IMR-90 (cell line): ENCODE data around the gene NR2C2. TPM values are rescaled to one million over a fixed set of nuclear protein-coding genes. Genes with fewer than 3 reads are reported as not detected.

Source experiments
- ATAC-seq: fragments of 200-7000 bp; cut with Tn5 transposase; 2 replicates; pipeline ENCODE4 v1.9.1; 2020; ENCODE audit warnings: low read depth, mild to moderate bottlenecking, moderate library complexity
- BruUV-seq: library from RNA; stranded (reverse); fragments of 400-500 nt; replicated peaks from 2 replicates; lab custom pipeline; 2021; lab: Mats Ljungman, UMichigan
- CTCF ChIA-PET: fragments of 300-600 bp; formaldehyde crosslinking; extraction: SDS; loops from one replicate; lab custom pipeline; 2021; ENCODE audit warnings: antibody characterized with exemption; lab: Yijun Ruan, JAX
- POLR2A ChIA-PET: fragments of 300-600 bp; sonication (Branson Sonifier 250); formaldehyde crosslinking; loops from one replicate; lab custom pipeline; 2022; ENCODE audit warnings: antibody characterized with exemption; ENCODE audit not compliant: unreplicated experiment; lab: Charles Lee
- DNase-seq: peaks from one replicate; pipeline ENCODE4 v3.0.0; 2013
- H2AFZ ChIP-seq: replicated peaks from 2 replicates; pipeline ENCODE3; 2013; ENCODE audit warnings: low read length, mild to moderate bottlenecking; ENCODE audit not compliant: poor library complexity
- H2AK5ac ChIP-seq: 2 replicates; pipeline ENCODE4 v1.6.1; 2013; ENCODE audit warnings: low read depth, low read length, inconsistent platforms
- H2AK9ac ChIP-seq: replicated peaks from 2 replicates; pipeline ENCODE3; 2013; ENCODE audit warnings: mild to moderate bottlenecking, low read depth, low read length, moderate library complexity; ENCODE audit not compliant: poor library complexity
- H2BK120ac ChIP-seq: 2 replicates; pipeline ENCODE4 v1.6.1; 2013; ENCODE audit warnings: low read depth, low read length, inconsistent platforms
- H2BK15ac ChIP-seq: 3 replicates; pipeline ENCODE4 v1.6.1; 2013; ENCODE audit warnings: low read depth, low read length, inconsistent platforms
- H2BK20ac ChIP-seq: 2 replicates; pipeline ENCODE4 v1.6.1; 2013; ENCODE audit warnings: low read depth, mild to moderate bottlenecking, inconsistent platforms, low read length, moderate library complexity
- H2BK5ac ChIP-seq: 2 replicates; pipeline ENCODE4 v1.6.1; 2013; ENCODE audit warnings: mild to moderate bottlenecking, low read depth, low read length, inconsistent platforms; ENCODE audit not compliant: poor library complexity, severe bottlenecking
- H3K14ac ChIP-seq: replicated peaks from 2 replicates; pipeline ENCODE4 v1.6.1; 2013; ENCODE audit warnings: low read depth, low read length, inconsistent platforms
- H3K18ac ChIP-seq: 2 replicates; pipeline ENCODE4 v1.6.1; 2013; ENCODE audit warnings: low read depth, low read length, control low read depth
- H3K23ac ChIP-seq: 2 replicates; pipeline ENCODE4 v1.6.1; 2013; ENCODE audit warnings: low read depth, low read length, inconsistent platforms
- H3K27ac ChIP-seq: 2 replicates; pipeline ENCODE4 v1.5.1; 2013; ENCODE audit warnings: mild to moderate bottlenecking, control low read depth, low read length; ENCODE audit not compliant: insufficient read depth
- H3K27me3 ChIP-seq: 2 replicates; pipeline ENCODE4 v1.6.1; 2013; ENCODE audit warnings: low read length; ENCODE audit not compliant: control insufficient read depth, insufficient read depth
- H3K36me3 ChIP-seq: 2 replicates; pipeline ENCODE4 v1.6.1; 2013; ENCODE audit warnings: low read length, mixed read lengths; ENCODE audit not compliant: control insufficient read depth, insufficient read depth
- H3K4ac ChIP-seq: 2 replicates; pipeline ENCODE4 v1.6.1; 2013; ENCODE audit warnings: low read depth, low read length, inconsistent platforms
- H3K4me1 ChIP-seq: 2 replicates; pipeline ENCODE4 v1.6.1; 2013; ENCODE audit warnings: low read length, mixed read lengths; ENCODE audit not compliant: control insufficient read depth, insufficient read depth
- H3K4me2 ChIP-seq: 2 replicates; pipeline ENCODE4 v1.6.1; 2013; ENCODE audit warnings: low read depth, mild to moderate bottlenecking, control low read depth, low read length, moderate library complexity
- H3K4me3 ChIP-seq: 2 replicates; pipeline ENCODE4 v1.5.1; 2013; ENCODE audit warnings: low read depth, mild to moderate bottlenecking, control low read depth, low read length, moderate library complexity; ENCODE audit not compliant: insufficient read depth
- H3K56ac ChIP-seq: 2 replicates; pipeline ENCODE4 v1.6.1; 2013; ENCODE audit warnings: low read length, inconsistent platforms; ENCODE audit not compliant: insufficient read depth; ENCODE audit errors: extremely low read depth
- H3K79me1 ChIP-seq, 2 experiments: 2 replicates each; pipeline ENCODE4 v1.6.1; 2013; ENCODE audit warnings: low read length in 2 of 2, inconsistent platforms in 1 of 2, low read depth in 1 of 2
- H3K9ac ChIP-seq: 2 replicates; pipeline ENCODE4 v1.6.1; 2013; ENCODE audit warnings: low read depth, low read length, control low read depth
- H3K9me1 ChIP-seq: 2 replicates; pipeline ENCODE4 v1.6.1; 2013; ENCODE audit warnings: low read length, inconsistent platforms; ENCODE audit not compliant: insufficient read depth
- H3K9me3 ChIP-seq: 2 replicates; pipeline ENCODE4 v1.6.1; 2013; ENCODE audit warnings: low read length; ENCODE audit not compliant: control insufficient read depth, insufficient read depth
- H4K20me1 ChIP-seq: 2 replicates; pipeline ENCODE4 v1.6.1; 2013; ENCODE audit warnings: low read length, inconsistent platforms; ENCODE audit not compliant: insufficient read depth
- H4K5ac ChIP-seq: 2 replicates; pipeline ENCODE4 v1.6.1; 2013; ENCODE audit warnings: mild to moderate bottlenecking, low read depth, low read length, control low read depth
- H4K8ac ChIP-seq, 2 experiments: 2 replicates each; pipeline ENCODE4 v1.6.1; 2013; ENCODE audit warnings: low read depth in 2 of 2, low read length in 2 of 2, control low read depth in 1 of 2, inconsistent platforms in 1 of 2
- H4K91ac ChIP-seq: 2 replicates; pipeline ENCODE4 v1.6.1; 2013; ENCODE audit warnings: low read depth, low read length, inconsistent platforms; ENCODE audit not compliant: insufficient read depth
- BHLHE40 ChIP-seq: fragments of 150-350 bp; IDR thresholded peaks from 2 replicates; pipeline ENCODE4 v1.6.1; 2016; ENCODE audit warnings: mild to moderate bottlenecking, low read depth, low read length
- CEBPB ChIP-seq: IDR thresholded peaks from 2 replicates; pipeline ENCODE4 v1.6.1; 2012; ENCODE audit warnings: low read depth, low read length, improper control_type of control experiment
- CHD1 ChIP-seq: IDR thresholded peaks from 2 replicates; pipeline ENCODE4 v1.6.1; 2012; ENCODE audit warnings: low read depth, low read length, improper control_type of control experiment
- FOS ChIP-seq: fragments of 150-350 bp; IDR thresholded peaks from 2 replicates; pipeline ENCODE4 v1.6.1; 2016; ENCODE audit warnings: low read depth, low read length
- MAFK ChIP-seq: IDR thresholded peaks from 2 replicates; pipeline ENCODE4 v1.6.1; 2012; ENCODE audit warnings: low read depth, low read length, improper control_type of control experiment
- MAZ ChIP-seq: IDR thresholded peaks from 2 replicates; pipeline ENCODE4 v1.6.1; 2012; ENCODE audit warnings: low read depth, mild to moderate bottlenecking, low read length, improper control_type of control experiment, moderate library complexity, borderline replicate concordance
- MXI1 ChIP-seq: IDR thresholded peaks from 2 replicates; pipeline ENCODE4 v1.6.1; 2012; ENCODE audit warnings: low read depth, mild to moderate bottlenecking, low read length, moderate library complexity, borderline replicate concordance
- NFE2L2 ChIP-seq: fragments of 150-350 bp; IDR thresholded peaks from 2 replicates; pipeline ENCODE4 v1.6.1; 2016; ENCODE audit warnings: low read depth, mild to moderate bottlenecking, low read length
- POLR2A ChIP-seq: IDR thresholded peaks from 2 replicates; pipeline ENCODE4 v1.6.1; 2012; ENCODE audit warnings: mild to moderate bottlenecking, low read depth, low read length
- RAD21 ChIP-seq: IDR thresholded peaks from 2 replicates; pipeline ENCODE4 v1.6.1; 2012; ENCODE audit warnings: low read length, improper control_type of control experiment
- RCOR1 ChIP-seq: IDR thresholded peaks from 2 replicates; pipeline ENCODE4 v1.6.1; 2012; ENCODE audit warnings: mild to moderate bottlenecking, low read length, improper control_type of control experiment; ENCODE audit not compliant: insufficient replicate concordance
- RFX5 ChIP-seq: IDR thresholded peaks from 2 replicates; pipeline ENCODE4 v1.8.0; 2012; ENCODE audit warnings: low read depth, mild to moderate bottlenecking, low read length, moderate library complexity
- SMC3 ChIP-seq: fragments of 150-350 bp; IDR thresholded peaks from 2 replicates; pipeline ENCODE4 v1.6.1; 2016; ENCODE audit warnings: low read depth, mild to moderate bottlenecking, antibody characterized with exemption, low read length, moderate library complexity
- WGBS, 2 experiments: methylation state at CpG; one replicate each; pipeline versions ENCODE4 v1.1.5 to v1.1.7; 2013; ENCODE audit warnings: missing lambda C conversion rate in 2 of 2; ENCODE audit not compliant: insufficient read length in 1 of 2; ENCODE audit errors: extremely low coverage in 2 of 2; 5-methylcytosine and 5-hydroxymethylcytosine counted together
- dilution Hi-C: fragments of 300-500 bp; cut with HindIII; formaldehyde crosslinking; loops from one replicate; pipeline ENCODE4 v1.14.3; 2018; ENCODE audit warnings: low sequenced_read_pairs; ENCODE audit not compliant: unreplicated experiment
- in situ Hi-C: fragments of 300-500 bp; cut with MboI; formaldehyde crosslinking; loops from 3 replicates; pipeline ENCODE4 v1.14.3; 2019; ENCODE audit warnings: low sequenced_read_pairs, inconsistent platforms, mixed read lengths
- intact Hi-C: fragments of 100-400 bp; cut with micrococcal nuclease; formaldehyde crosslinking; loops from 2 replicates; pipeline ENCODE4 v1.10.0; 2022
- polyA plus RNA-seq, 3 experiments: library from polyadenylated mRNA; depleted of rRNA; stranded (reverse); fragments of >200 nt; gene quantifications; 2 replicates each; pipeline ENCODE4 v1.2.3, GENCODE V29; 2012; ENCODE audit warnings: low replicate concordance in 1 of 3
- total RNA-seq: library from RNA; depleted of rRNA; stranded (reverse); fragments of >200 nt; gene quantifications from 2 replicates; pipeline ENCODE4 v1.2.3, GENCODE V29; 2012
- TF ChIP-seq, protein P1 (sequence below): fragments of 150-350 bp; IDR thresholded peaks from 2 replicates; pipeline ENCODE4 v1.6.1; 2017; ENCODE audit warnings: mild to moderate bottlenecking, antibody characterized with exemption, low read length, low read depth
- TF ChIP-seq, protein P2 (sequence below): fragments of 150-350 bp; IDR thresholded peaks from 2 replicates; pipeline ENCODE4 v1.6.1; 2016; ENCODE audit warnings: low read depth, mild to moderate bottlenecking, low read length, moderate library complexity, borderline replicate concordance
- TF ChIP-seq, protein P3 (sequence below): conservative IDR thresholded peaks from 2 replicates; pipeline ENCODE4 v1.5.1; 2012; ENCODE audit warnings: mild to moderate bottlenecking, low read depth, low read length, improper control_type of control experiment

Gene NR2C2
- total and polyA plus RNA-seq, 2 of the 4 experiments (the other 2 are of a cell fraction): 10.4 to 13.8 TPM

DNA sequence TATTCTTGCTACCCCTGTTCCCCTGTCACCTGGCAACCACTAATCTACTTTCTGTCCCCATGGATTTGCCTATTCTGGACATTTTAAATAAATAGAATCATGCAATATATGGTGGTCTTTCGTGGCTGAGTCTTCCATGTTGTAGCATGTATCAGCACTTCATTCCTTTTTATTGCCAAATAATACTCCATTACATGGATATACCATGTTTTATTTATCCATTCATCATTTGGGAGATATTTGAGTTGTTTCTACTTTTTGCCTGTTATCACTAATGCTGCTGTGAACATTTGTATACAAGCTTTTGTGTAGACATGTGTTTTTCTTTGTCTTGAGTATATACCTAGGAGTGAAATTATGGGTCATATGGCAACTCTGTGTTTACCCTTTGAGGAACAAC, 50.6 kb downstream of the NR2C2 start:
- Histone ChIP-seq H3K4me1 (no peaks in the 10 kb centered on the region), H3K4me3 (no peak overlapping the region), H4K20me1 (peaks cover under 1% of the 10 kb centered on the region), H2BK15ac (no peak overlapping the region), H3K9me1 (no peaks in the 10 kb centered on the region), H3K79me1 (peaks cover 11 to 31% of the 10 kb centered on the region in 2 experiments), H3K27ac (no peak overlapping the region), H2AK9ac (no peak overlapping the region), H2BK120ac (no peak overlapping the region), H2AK5ac (no peak overlapping the region), H3K14ac (no peak overlapping the region), H3K4me2 (no peak overlapping the region), H4K5ac (no peak overlapping the region), H3K9me3 (no peaks in the 10 kb centered on the region), H2AFZ (no peak overlapping the region), H3K27me3 (no peaks in the 10 kb centered on the region), H4K91ac (no peak overlapping the region), H3K23ac (no peak overlapping the region), H4K8ac (no peak overlapping the region), H2BK5ac (no peak overlapping the region), H2BK20ac (no peak overlapping the region), H3K4ac (no peak overlapping the region), H3K36me3 (peaks cover 2% of the 10 kb centered on the region; the same call in 1 of the 2 replicates), H3K56ac (no peak overlapping the region), H3K9ac (no peak overlapping the region), H3K18ac (no peak overlapping the region)
- ATAC-seq: no peak
- BruUV-seq: no TSS peak
- intact Hi-C loops (no loop called here), in situ Hi-C loops (no loop called here), dilution Hi-C loops (no loop called here)
- POLR2A ChIA-PET: no interaction called here
- TF ChIP-seq POLR2A (no peak), MXI1 (no peak), FOS (no peak), CHD1 (no peak), MAZ (no peak), CEBPB (no peak), MAFK (no peak), SMC3 (no peak), BHLHE40 (no peak), RFX5 (no peak), RAD21 (no peak), RCOR1 (no peak), NFE2L2 (no peak)
- TF ChIP-seq, protein P1, sequence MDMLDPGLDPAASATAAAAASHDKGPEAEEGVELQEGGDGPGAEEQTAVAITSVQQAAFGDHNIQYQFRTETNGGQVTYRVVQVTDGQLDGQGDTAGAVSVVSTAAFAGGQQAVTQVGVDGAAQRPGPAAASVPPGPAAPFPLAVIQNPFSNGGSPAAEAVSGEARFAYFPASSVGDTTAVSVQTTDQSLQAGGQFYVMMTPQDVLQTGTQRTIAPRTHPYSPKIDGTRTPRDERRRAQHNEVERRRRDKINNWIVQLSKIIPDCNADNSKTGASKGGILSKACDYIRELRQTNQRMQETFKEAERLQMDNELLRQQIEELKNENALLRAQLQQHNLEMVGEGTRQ: no peak
- TF ChIP-seq, protein P2, sequence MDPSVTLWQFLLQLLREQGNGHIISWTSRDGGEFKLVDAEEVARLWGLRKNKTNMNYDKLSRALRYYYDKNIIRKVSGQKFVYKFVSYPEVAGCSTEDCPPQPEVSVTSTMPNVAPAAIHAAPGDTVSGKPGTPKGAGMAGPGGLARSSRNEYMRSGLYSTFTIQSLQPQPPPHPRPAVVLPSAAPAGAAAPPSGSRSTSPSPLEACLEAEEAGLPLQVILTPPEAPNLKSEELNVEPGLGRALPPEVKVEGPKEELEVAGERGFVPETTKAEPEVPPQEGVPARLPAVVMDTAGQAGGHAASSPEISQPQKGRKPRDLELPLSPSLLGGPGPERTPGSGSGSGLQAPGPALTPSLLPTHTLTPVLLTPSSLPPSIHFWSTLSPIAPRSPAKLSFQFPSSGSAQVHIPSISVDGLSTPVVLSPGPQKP: no peak
- TF ChIP-seq, protein P3, sequence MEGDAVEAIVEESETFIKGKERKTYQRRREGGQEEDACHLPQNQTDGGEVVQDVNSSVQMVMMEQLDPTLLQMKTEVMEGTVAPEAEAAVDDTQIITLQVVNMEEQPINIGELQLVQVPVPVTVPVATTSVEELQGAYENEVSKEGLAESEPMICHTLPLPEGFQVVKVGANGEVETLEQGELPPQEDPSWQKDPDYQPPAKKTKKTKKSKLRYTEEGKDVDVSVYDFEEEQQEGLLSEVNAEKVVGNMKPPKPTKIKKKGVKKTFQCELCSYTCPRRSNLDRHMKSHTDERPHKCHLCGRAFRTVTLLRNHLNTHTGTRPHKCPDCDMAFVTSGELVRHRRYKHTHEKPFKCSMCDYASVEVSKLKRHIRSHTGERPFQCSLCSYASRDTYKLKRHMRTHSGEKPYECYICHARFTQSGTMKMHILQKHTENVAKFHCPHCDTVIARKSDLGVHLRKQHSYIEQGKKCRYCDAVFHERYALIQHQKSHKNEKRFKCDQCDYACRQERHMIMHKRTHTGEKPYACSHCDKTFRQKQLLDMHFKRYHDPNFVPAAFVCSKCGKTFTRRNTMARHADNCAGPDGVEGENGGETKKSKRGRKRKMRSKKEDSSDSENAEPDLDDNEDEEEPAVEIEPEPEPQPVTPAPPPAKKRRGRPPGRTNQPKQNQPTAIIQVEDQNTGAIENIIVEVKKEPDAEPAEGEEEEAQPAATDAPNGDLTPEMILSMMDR: no peak
- WGBS, 2 experiments: no CpG with 5 or more reads among the region's 1 CpG
- CTCF ChIA-PET: no interaction called here
- no peak for DNase-seq
